Hindlimb muscle (tissue), 1 donor: ENCODE measurements around the gene EPSTI1. TPM values are rescaled to one million over a fixed set of nuclear protein-coding genes. Genes with fewer than 3 reads are reported as not detected.
"Not testable (repeated sequence)": the region's sequence is repeated elsewhere in the genome, so short reads cannot be mapped to it uniquely, and the experiment has no call there.

Experiments used
- DNase-seq: peaks from one replicate; pipeline ENCODE4 v3.0.0-alpha.2; 2013
- polyA plus RNA-seq: library from polyadenylated mRNA; unstranded; fragments of 120-200 nt; gene quantifications from one replicate; pipeline ENCODE4 v1.2.1, GENCODE V29; 2013; ENCODE audit not compliant: insufficient read length

EPSTI1 gene
- polyA plus RNA-seq, 1 donor: 2.6 TPM

GRCh38 chr13:42893214-42893671, 98.8 kb downstream of the EPSTI1 start:
- DNase-seq: no peak

GRCh38 chr13:42892760-42893159, 99.3 kb downstream of the EPSTI1 start:
- DNase-seq: no peak

- DNase-seq: no peak
Measured at GRCh38 chr13:42891591-42891990, 100.5 kb downstream of the EPSTI1 start.

- DNase-seq: no peak
Measured at GRCh38 chr13:42885325-42885724, 106.7 kb downstream of the EPSTI1 start.

- DNase-seq: peak; percentile 47
Measured at GRCh38 chr13:42883771-42884467, 108.1 kb downstream of the EPSTI1 start.

GRCh38 chr13:42883142-42883541, 108.9 kb downstream of the EPSTI1 start:
- no peak for DNase-seq

GRCh38 chr13:42880056-42880605, 111.9 kb downstream of the EPSTI1 start:
- no peak for DNase-seq

GRCh38 chr13:42878721-42879120, 113.3 kb downstream of the EPSTI1 start:
- no peak for DNase-seq

GRCh38 chr13:42876887-42877545, 115.0 kb downstream of the EPSTI1 start:
- DNase-seq: no peak

- DNase-seq: no peak
Measured at GRCh38 chr13:42876270-42876714, 115.7 kb downstream of the EPSTI1 start.

GRCh38 chr13:42875475-42876269, 116.4 kb downstream of the EPSTI1 start:
- no peak for DNase-seq

GRCh38 chr13:42874221-42874620, 117.8 kb downstream of the EPSTI1 start:
- no peak for DNase-seq

- no peak for DNase-seq
Measured at GRCh38 chr13:42873081-42873480, 119.0 kb downstream of the EPSTI1 start.

GRCh38 chr13:42867232-42867631, 124.8 kb downstream of the EPSTI1 start:
- DNase-seq: no peak

GRCh38 chr13:42865768-42866102, 126.3 kb downstream of the EPSTI1 start:
- DNase-seq: no peak

- DNase-seq: no peak
Measured at GRCh38 chr13:42864952-42865767, 126.9 kb downstream of the EPSTI1 start.

GRCh38 chr13:42862370-42862769, 129.7 kb downstream of the EPSTI1 start:
- DNase-seq: not testable (repeated sequence)

- no peak for DNase-seq
Measured at GRCh38 chr13:42860485-42860884, 131.6 kb downstream of the EPSTI1 start.

GRCh38 chr13:42859760-42860159, 132.3 kb downstream of the EPSTI1 start:
- DNase-seq: no peak

- no peak for DNase-seq
Measured at GRCh38 chr13:42855410-42855809, 136.6 kb downstream of the EPSTI1 start.

GRCh38 chr13:42852136-42852535, 139.9 kb downstream of the EPSTI1 start:
- no peak for DNase-seq

GRCh38 chr13:42849200-42849599, 142.8 kb downstream of the EPSTI1 start:
- no peak for DNase-seq
